ENCODE results near the gene HBD.

GRCh38 chr11:5228124-5228523, 6.2 kb downstream of the HBD start:
- TF ChIP-seq CTCF (IDR thresholded peaks at IDR 0.05) = no peak
- no peak for TF ChIP-seq ZFX (IDR thresholded peaks at IDR 0.05; ENCODE audit: borderline replicate concordance)

Data from 22Rv1 (cell line).